ENCODE data around the gene ANKRD40CL. TPM values are rescaled to one million over a fixed set of nuclear protein-coding genes. Genes with fewer than 3 reads are reported as not detected.

Gene ANKRD40CL
- total and polyA plus RNA-seq, 9 of the 15 experiments (the other 6 are each of a cell fraction or from before 2014, with no cell fraction given) = not detected

DNA sequence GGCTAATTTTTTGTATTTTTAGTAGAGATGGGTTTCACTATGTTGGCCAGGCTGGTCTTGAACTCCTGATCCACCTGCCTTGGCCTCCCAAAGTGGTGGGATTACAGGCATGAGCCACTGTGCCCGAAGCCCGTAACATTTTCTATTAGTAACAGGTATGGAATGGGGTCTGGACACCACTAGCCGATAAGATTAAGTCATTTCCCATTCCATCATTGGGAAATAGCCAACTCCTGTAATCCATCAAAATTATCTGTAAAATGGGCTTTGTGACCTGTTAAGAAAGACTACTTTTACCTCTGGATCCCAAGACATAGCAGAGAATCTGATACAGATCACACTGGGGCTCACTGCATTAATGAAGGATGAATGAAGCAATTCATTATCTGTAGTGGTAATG is 51.8 kb downstream of the ANKRD40CL start:
- Histone ChIP-seq H3K4me3 (no peak overlapping the region), H3K27ac (ENCODE audit: extremely low read depth, low read depth, low read length) (no peak overlapping the region), H2AFZ (ENCODE audit: low read depth, low read length) (no peak overlapping the region), H3K4me2 (ENCODE audit: insufficient read depth, low read length) (no peak overlapping the region), H3K9me3 (replicated peaks; ENCODE audit: control insufficient read depth, insufficient read depth, low read depth, low read length) (no peaks in the 10 kb centered on the region), H3K4me1 (replicated peaks in 1 of 2; ENCODE audit: control insufficient read depth in 2 of 2, insufficient read depth in 2 of 2, low read length in 2 of 2) (peaks cover 6 to 10% of the 10 kb centered on the region in 2 experiments; a peak in 4 of 5 replicates), H3K27me3 (ENCODE audit: control insufficient read depth in 2 of 2, insufficient read depth in 2 of 2, low read length in 2 of 2) (no peaks in the 10 kb centered on the region), H3K9me1 (ENCODE audit: control insufficient read depth, insufficient read depth, low read length) (no peaks in the 10 kb centered on the region), H3K79me2 (ENCODE audit: control insufficient read depth, insufficient read depth, low read length) (peaks cover 20% of the 10 kb centered on the region), H3K9ac (ENCODE audit: insufficient read depth in 1 of 2, low read depth in 2 of 2, low read length in 2 of 2) (no peak overlapping the region), H4K20me1 (replicated peaks; ENCODE audit: control insufficient read depth, insufficient read depth, low read length) (peaks cover 2% of the 10 kb centered on the region; the same call in 1 of the 2 replicates), H3K36me3 (ENCODE audit: control insufficient read depth, insufficient read depth, low read length) (no peaks in the 10 kb centered on the region)
- ChIA-PET CTCF (ENCODE audit: low intra/inter-chr PET ratio) (no interaction called here), POLR2A (interaction anchor here (0.7 kb wide), 1 partner anchor 159 kb away, joined by 3 read pairs; no protein-coding TSS in a partner anchor)
- TF ChIP-seq DDX20 (tag; IDR thresholded peaks at IDR 0.05; ENCODE audit: low read depth) = no peak
- TF ChIP-seq, protein P1, sequence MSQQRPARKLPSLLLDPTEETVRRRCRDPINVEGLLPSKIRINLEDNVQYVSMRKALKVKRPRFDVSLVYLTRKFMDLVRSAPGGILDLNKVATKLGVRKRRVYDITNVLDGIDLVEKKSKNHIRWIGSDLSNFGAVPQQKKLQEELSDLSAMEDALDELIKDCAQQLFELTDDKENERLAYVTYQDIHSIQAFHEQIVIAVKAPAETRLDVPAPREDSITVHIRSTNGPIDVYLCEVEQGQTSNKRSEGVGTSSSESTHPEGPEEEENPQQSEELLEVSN (IDR thresholded peaks at IDR 0.05; ENCODE audit: borderline replicate concordance in 1 of 2, extremely low read depth in 1 of 2, insufficient read depth in 1 of 2, insufficient read length in 1 of 2, low read depth in 1 of 2, low read length in 1 of 2, poor library complexity in 1 of 2, severe bottlenecking in 1 of 2) = no peak
- TF ChIP-seq ZNF696 (CRISPR knock-in tag; conservative IDR thresholded peaks at IDR 0.05) = no peak
- TF ChIP-seq FOXJ2 (tag; IDR thresholded peaks at IDR 0.05) = no peak
- no peak for TF ChIP-seq ZNF79 (CRISPR knock-in tag; IDR thresholded peaks at IDR 0.05; ENCODE audit: low read depth)
- TF ChIP-seq PPARD (CRISPR knock-in tag; IDR thresholded peaks at IDR 0.05) = no peak
- TF ChIP-seq ZNF253 (CRISPR knock-in tag; conservative IDR thresholded peaks at IDR 0.05) = no peak
- TF ChIP-seq, protein P2, sequence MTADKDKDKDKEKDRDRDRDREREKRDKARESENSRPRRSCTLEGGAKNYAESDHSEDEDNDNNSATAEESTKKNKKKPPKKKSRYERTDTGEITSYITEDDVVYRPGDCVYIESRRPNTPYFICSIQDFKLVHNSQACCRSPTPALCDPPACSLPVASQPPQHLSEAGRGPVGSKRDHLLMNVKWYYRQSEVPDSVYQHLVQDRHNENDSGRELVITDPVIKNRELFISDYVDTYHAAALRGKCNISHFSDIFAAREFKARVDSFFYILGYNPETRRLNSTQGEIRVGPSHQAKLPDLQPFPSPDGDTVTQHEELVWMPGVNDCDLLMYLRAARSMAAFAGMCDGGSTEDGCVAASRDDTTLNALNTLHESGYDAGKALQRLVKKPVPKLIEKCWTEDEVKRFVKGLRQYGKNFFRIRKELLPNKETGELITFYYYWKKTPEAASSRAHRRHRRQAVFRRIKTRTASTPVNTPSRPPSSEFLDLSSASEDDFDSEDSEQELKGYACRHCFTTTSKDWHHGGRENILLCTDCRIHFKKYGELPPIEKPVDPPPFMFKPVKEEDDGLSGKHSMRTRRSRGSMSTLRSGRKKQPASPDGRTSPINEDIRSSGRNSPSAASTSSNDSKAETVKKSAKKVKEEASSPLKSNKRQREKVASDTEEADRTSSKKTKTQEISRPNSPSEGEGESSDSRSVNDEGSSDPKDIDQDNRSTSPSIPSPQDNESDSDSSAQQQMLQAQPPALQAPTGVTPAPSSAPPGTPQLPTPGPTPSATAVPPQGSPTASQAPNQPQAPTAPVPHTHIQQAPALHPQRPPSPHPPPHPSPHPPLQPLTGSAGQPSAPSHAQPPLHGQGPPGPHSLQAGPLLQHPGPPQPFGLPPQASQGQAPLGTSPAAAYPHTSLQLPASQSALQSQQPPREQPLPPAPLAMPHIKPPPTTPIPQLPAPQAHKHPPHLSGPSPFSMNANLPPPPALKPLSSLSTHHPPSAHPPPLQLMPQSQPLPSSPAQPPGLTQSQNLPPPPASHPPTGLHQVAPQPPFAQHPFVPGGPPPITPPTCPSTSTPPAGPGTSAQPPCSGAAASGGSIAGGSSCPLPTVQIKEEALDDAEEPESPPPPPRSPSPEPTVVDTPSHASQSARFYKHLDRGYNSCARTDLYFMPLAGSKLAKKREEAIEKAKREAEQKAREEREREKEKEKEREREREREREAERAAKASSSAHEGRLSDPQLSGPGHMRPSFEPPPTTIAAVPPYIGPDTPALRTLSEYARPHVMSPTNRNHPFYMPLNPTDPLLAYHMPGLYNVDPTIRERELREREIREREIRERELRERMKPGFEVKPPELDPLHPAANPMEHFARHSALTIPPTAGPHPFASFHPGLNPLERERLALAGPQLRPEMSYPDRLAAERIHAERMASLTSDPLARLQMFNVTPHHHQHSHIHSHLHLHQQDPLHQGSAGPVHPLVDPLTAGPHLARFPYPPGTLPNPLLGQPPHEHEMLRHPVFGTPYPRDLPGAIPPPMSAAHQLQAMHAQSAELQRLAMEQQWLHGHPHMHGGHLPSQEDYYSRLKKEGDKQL (CRISPR knock-in tag; IDR thresholded peaks at IDR 0.05; ENCODE audit: borderline replicate concordance) = no peak
- no peak for TF ChIP-seq CCNT2 (IDR thresholded peaks at IDR 0.05; ENCODE audit: borderline replicate concordance, extremely low read depth, insufficient read length, low read depth, low read length)
- no peak for DNase-seq (ENCODE audit: extremely low read depth in 1 of 4, low spot score in 3 of 4)
- no peak for ATAC-seq
- intact Hi-C loops (cut with micrococcal nuclease) (no loop called here), in situ Hi-C loops (cut with MboI) (no loop called here)
- 87% methylated on average over 3 of the region's 3 CpGs for WGBS (ENCODE audit: insufficient coverage, low coverage, missing lambda C conversion rate)
- no TSS peak for BruUV-seq (replicated peaks)
- no peak for FAIRE-seq

Measured in K562 (cell line).